Mesendoderm (in vitro differentiated cells): ENCODE results near the gene ZNRF1.

ENCODE experiments used
- DNase-seq: peaks from one replicate; pipeline ENCODE4 v3.0.0; 2013
- H2AK5ac ChIP-seq: 2 replicates; pipeline ENCODE4 v1.6.1; 2013; ENCODE audit warnings: low read length, inconsistent platforms
- H2BK120ac ChIP-seq: 2 replicates; pipeline ENCODE4 v1.6.1; 2013; ENCODE audit warnings: low read depth, mild to moderate bottlenecking, low read length, moderate library complexity, mixed read lengths
- H2BK15ac ChIP-seq: replicated peaks from 2 replicates; pipeline ENCODE4 v1.6.1; 2013; ENCODE audit warnings: low read depth, mild to moderate bottlenecking, moderate library complexity
- H2BK5ac ChIP-seq: 2 replicates; pipeline ENCODE4 v1.6.1; 2013; ENCODE audit warnings: low read length, inconsistent platforms
- H3K18ac ChIP-seq: 2 replicates; pipeline ENCODE4 v1.6.1; 2013; ENCODE audit warnings: mild to moderate bottlenecking, low read length, mixed read lengths
- H3K23ac ChIP-seq: one replicate; pipeline ENCODE4 v1.6.1; 2013; ENCODE audit warnings: low read length
- H3K27ac ChIP-seq: 2 replicates; pipeline ENCODE4 v1.5.1; 2013; ENCODE audit warnings: low read depth, mild to moderate bottlenecking, inconsistent platforms, low read length, moderate library complexity
- H3K27me3 ChIP-seq: 2 replicates; pipeline ENCODE4 v1.6.1; 2013; ENCODE audit warnings: low read length, control low read depth, mild to moderate bottlenecking, inconsistent platforms; ENCODE audit not compliant: insufficient read depth, poor library complexity
- H3K36me3 ChIP-seq: 2 replicates; pipeline ENCODE4 v1.6.1; 2013; ENCODE audit warnings: low read length, inconsistent platforms; ENCODE audit not compliant: control insufficient read depth, insufficient read depth
- H3K4ac ChIP-seq: one replicate; pipeline ENCODE4 v1.6.1; 2013; ENCODE audit warnings: low read depth, mild to moderate bottlenecking, low read length, moderate library complexity
- H3K4me1 ChIP-seq: 2 replicates; pipeline ENCODE4 v1.6.1; 2013; ENCODE audit warnings: low read depth, low read length, inconsistent platforms; ENCODE audit not compliant: control insufficient read depth
- H3K4me2 ChIP-seq: 2 replicates; pipeline ENCODE4 v1.6.1; 2013; ENCODE audit warnings: low read length
- H3K4me3 ChIP-seq: 2 replicates; pipeline ENCODE4 v1.5.1; 2013; ENCODE audit warnings: mild to moderate bottlenecking, low read length
- H3K56ac ChIP-seq: one replicate; pipeline ENCODE4 v1.6.1; 2013; ENCODE audit warnings: low read length
- H3K79me1 ChIP-seq: 2 replicates; pipeline ENCODE4 v1.6.1; 2013; ENCODE audit warnings: low read length, inconsistent platforms
- H3K79me2 ChIP-seq: 2 replicates; pipeline ENCODE4 v1.6.1; 2013; ENCODE audit warnings: mild to moderate bottlenecking, low read length; ENCODE audit not compliant: control insufficient read depth, insufficient read depth
- H3K9ac ChIP-seq: 2 replicates; pipeline ENCODE4 v1.6.1; 2013; ENCODE audit warnings: low read length, inconsistent platforms
- H4K5ac ChIP-seq: one replicate; pipeline ENCODE4 v1.6.1; 2013; ENCODE audit warnings: low read length
- H4K8ac ChIP-seq: one replicate; pipeline ENCODE4 v1.6.1; 2013; ENCODE audit warnings: low read depth, mild to moderate bottlenecking, control low read depth, low read length, moderate library complexity
- WGBS: extraction: QIAGEN DNeasy Blood & Tissue Kit; methylation state at CpG from one replicate; pipeline ENCODE4 v1.1.7; 2013; ENCODE audit warnings: low lambda C conversion rate, missing lambda C conversion rate; ENCODE audit not compliant: insufficient coverage; ENCODE audit errors: extremely low coverage; 5-methylcytosine and 5-hydroxymethylcytosine counted together

ZNRF1 gene

GRCh38 chr16:75054556-75054947 lies 55.7 kb downstream of the ZNRF1 start:
- no peaks in the 10 kb centered on the region for H3K27me3 ChIP-seq
- H2BK120ac ChIP-seq, result no peak overlapping the region
- H3K4me1 ChIP-seq, result peaks cover 9% of the 10 kb centered on the region
- no peak overlapping the region for H4K8ac ChIP-seq
- no peak overlapping the region for H3K4me3 ChIP-seq
- H3K79me1 ChIP-seq, result peaks cover 34% of the 10 kb centered on the region
- no peak overlapping the region for H3K9ac ChIP-seq
- no peak overlapping the region for H2BK5ac ChIP-seq
- DNase-seq, result no peak
- H2BK15ac ChIP-seq, result no peak overlapping the region
- no peaks in the 10 kb centered on the region for H3K36me3 ChIP-seq
- H4K5ac ChIP-seq, result no peak overlapping the region
- no peak overlapping the region for H3K27ac ChIP-seq
- WGBS, result no CpG with 5 or more reads among the region's 2 CpGs
- no peak overlapping the region for H3K23ac ChIP-seq
- H3K79me2 ChIP-seq, result peaks cover 45% of the 10 kb centered on the region
- H3K18ac ChIP-seq, result no peak overlapping the region
- H3K56ac ChIP-seq, result no peak overlapping the region
- no peak overlapping the region for H3K4me2 ChIP-seq
- H2AK5ac ChIP-seq, result no peak overlapping the region
- no peak overlapping the region for H3K4ac ChIP-seq

DNA sequence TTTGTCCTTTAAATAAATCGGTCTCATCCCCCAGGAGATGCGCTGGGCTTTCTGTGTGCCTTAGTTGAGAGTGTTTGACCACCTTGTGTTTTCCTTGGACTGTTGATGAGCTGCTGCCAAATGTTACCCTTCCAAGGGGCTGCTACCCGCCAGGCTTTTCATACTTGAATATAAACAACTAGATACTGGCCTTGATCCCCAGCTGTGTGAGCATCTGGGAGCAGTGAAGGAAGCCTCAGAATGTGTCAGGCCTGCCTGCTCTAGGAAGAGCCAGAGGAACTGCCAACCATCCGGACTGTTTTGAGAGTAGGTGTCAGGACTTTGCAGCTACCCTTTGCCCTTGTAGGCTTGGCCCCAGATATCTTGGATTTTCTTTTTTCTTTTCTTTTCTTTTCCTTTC lies 60.0 kb downstream of the ZNRF1 start:
- Histone ChIP-seq H2BK5ac (no peak overlapping the region), H4K5ac (no peak overlapping the region)
- no CpG with 5 or more reads among the region's 4 CpGs for WGBS

GRCh38 chr16:75059411-75059810 lies 60.6 kb downstream of the ZNRF1 start:
- Histone ChIP-seq H3K79me2 (peaks cover 49% of the 10 kb centered on the region), H3K27ac (no peak overlapping the region), H3K4me1 (peaks cover 6% of the 10 kb centered on the region), H3K36me3 (no peaks in the 10 kb centered on the region), H3K79me1 (peaks cover 28% of the 10 kb centered on the region), H3K4me3 (no peak overlapping the region), H3K4ac (no peak overlapping the region), H3K56ac (no peak overlapping the region), H2BK15ac (no peak overlapping the region), H3K27me3 (no peaks in the 10 kb centered on the region), H4K8ac (no peak overlapping the region), H3K23ac (no peak overlapping the region), H2BK5ac (no peak overlapping the region), H3K9ac (no peak overlapping the region), H2BK120ac (no peak overlapping the region), H3K18ac (no peak overlapping the region), H2AK5ac (no peak overlapping the region), H4K5ac (no peak overlapping the region), H3K4me2 (no peak overlapping the region)
- no peak for DNase-seq
- no CpG with 5 or more reads among the region's 5 CpGs for WGBS

More for the DNA sequence above, 60.0 kb downstream of the ZNRF1 start:
- Histone ChIP-seq H3K4me1 (peaks cover 6% of the 10 kb centered on the region), H3K27ac (no peak overlapping the region), H3K9ac (no peak overlapping the region), H3K4me3 (no peak overlapping the region), H2AK5ac (no peak overlapping the region), H2BK15ac (no peak overlapping the region), H4K8ac (no peak overlapping the region), H3K27me3 (no peaks in the 10 kb centered on the region), H2BK120ac (no peak overlapping the region), H3K23ac (peak overlapping the region; percentile 29), H3K79me1 (peaks cover 33% of the 10 kb centered on the region), H3K18ac (no peak overlapping the region), H3K56ac (no peak overlapping the region), H3K79me2 (peaks cover 55% of the 10 kb centered on the region), H3K4ac (no peak overlapping the region), H3K4me2 (no peak overlapping the region), H3K36me3 (no peaks in the 10 kb centered on the region)
- DNase-seq, result peak; percentile 57

GRCh38 chr16:75060723-75061122 lies 61.9 kb downstream of the ZNRF1 start:
- no peak overlapping the region for H4K5ac ChIP-seq
- peaks cover 50% of the 10 kb centered on the region for H3K79me2 ChIP-seq
- no peak overlapping the region for H3K56ac ChIP-seq
- no peak overlapping the region for H3K4ac ChIP-seq
- H3K27me3 ChIP-seq, result no peaks in the 10 kb centered on the region
- H2BK120ac ChIP-seq, result no peak overlapping the region
- H3K18ac ChIP-seq, result no peak overlapping the region
- H3K36me3 ChIP-seq, result no peaks in the 10 kb centered on the region
- no peak overlapping the region for H2AK5ac ChIP-seq
- no CpG with 5 or more reads among the region's 8 CpGs for WGBS
- H3K27ac ChIP-seq, result no peak overlapping the region
- no peak overlapping the region for H3K4me3 ChIP-seq
- no peak overlapping the region for H4K8ac ChIP-seq
- H3K4me2 ChIP-seq, result no peak overlapping the region
- no peak overlapping the region for H3K23ac ChIP-seq
- no peak overlapping the region for H3K9ac ChIP-seq
- H2BK15ac ChIP-seq, result no peak overlapping the region
- H3K4me1 ChIP-seq, result peaks cover 6% of the 10 kb centered on the region
- no peak for DNase-seq
- H2BK5ac ChIP-seq, result no peak overlapping the region
- H3K79me1 ChIP-seq, result peaks cover 30% of the 10 kb centered on the region

DNA sequence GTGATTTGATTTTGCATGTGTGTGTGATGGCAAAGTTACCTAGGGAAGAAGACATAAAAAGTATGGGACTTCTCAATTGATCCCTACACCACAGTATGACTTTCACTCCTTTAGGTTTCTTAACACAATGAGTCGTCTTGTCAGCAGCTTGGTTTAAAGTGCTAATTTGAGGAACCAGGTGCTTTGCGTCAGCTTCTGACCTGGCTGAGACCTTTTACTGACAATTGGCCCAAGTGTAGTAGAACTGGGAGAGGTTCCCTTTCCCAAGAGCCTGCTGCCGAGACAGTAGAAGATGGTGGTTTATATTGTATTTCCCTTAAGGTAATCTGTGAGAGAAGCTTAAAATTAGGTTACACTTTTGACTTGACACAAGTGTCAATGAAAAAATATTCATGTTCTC lies 62.8 kb downstream of the ZNRF1 start:
- H3K4me3 ChIP-seq, result no peak overlapping the region
- H2BK15ac ChIP-seq, result no peak overlapping the region
- no peak for DNase-seq
- peaks cover 28% of the 10 kb centered on the region for H3K79me1 ChIP-seq
- H3K4ac ChIP-seq, result no peak overlapping the region
- no peak overlapping the region for H2BK5ac ChIP-seq
- no peaks in the 10 kb centered on the region for H3K36me3 ChIP-seq
- no peak overlapping the region for H4K5ac ChIP-seq
- no CpG with 5 or more reads among the region's 3 CpGs for WGBS
- peaks cover 46% of the 10 kb centered on the region for H3K79me2 ChIP-seq
- no peak overlapping the region for H2AK5ac ChIP-seq
- H4K8ac ChIP-seq, result no peak overlapping the region
- no peak overlapping the region for H3K56ac ChIP-seq
- no peak overlapping the region for H3K4me2 ChIP-seq
- H3K27ac ChIP-seq, result no peak overlapping the region
- H2BK120ac ChIP-seq, result no peak overlapping the region
- H3K9ac ChIP-seq, result no peak overlapping the region
- H3K23ac ChIP-seq, result no peak overlapping the region
- no peaks in the 10 kb centered on the region for H3K27me3 ChIP-seq
- H3K4me1 ChIP-seq, result peaks cover 6% of the 10 kb centered on the region
- H3K18ac ChIP-seq, result no peak overlapping the region

DNA sequence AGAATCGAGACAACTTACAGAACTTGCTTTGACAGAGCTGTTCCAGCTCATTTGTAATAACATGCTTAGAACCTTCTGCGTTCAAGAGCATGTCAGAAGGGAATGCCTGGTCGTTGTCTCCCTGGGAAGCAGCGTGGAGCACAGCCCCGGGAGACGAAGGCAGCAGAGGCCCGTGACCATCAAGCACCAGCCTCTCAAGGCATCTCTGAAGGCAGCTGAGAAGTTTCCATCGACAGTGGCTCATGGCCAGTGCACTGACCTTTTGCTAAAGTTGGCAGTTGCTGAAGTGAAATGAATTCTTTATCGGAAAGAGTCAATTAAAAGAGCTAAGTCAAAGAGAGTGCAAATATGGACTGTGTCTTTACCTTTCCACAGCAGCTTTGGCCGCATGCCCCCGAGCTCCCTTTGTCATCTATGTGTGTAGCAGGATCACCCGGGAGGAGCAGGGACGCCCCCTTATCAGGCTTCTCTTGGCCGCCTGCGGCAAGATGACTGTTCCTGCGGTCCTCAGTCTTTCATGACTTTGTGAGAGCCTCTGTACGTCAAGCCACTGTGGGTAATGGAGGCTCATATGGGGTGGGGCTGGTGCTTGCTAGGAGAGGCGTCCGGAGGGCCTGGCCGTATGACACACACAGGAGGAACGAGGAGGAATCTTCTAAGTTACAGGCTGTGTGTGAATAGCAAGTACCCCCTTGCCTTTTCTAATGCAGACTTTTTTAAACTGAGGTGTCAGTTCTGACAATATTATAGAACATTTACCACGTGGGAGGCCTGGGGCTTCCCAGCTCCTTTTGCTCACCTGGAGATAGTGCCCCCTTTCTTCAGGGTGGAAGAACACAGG lies 63.5 kb downstream of the ZNRF1 start:
- Histone ChIP-seq H3K18ac (no peak overlapping the region), H3K79me2 (peaks cover 43% of the 10 kb centered on the region), H3K9ac (no peak overlapping the region), H3K79me1 (peaks cover 32% of the 10 kb centered on the region), H2BK5ac (no peak overlapping the region), H3K4me1 (peaks cover 6% of the 10 kb centered on the region), H4K5ac (no peak overlapping the region), H3K56ac (no peak overlapping the region), H3K36me3 (no peaks in the 10 kb centered on the region), H3K4me3 (no peak overlapping the region), H3K27me3 (no peaks in the 10 kb centered on the region), H3K23ac (no peak overlapping the region), H4K8ac (no peak overlapping the region), H2BK15ac (no peak overlapping the region), H3K4me2 (no peak overlapping the region), H2AK5ac (no peak overlapping the region), H3K4ac (no peak overlapping the region), H3K27ac (no peak overlapping the region), H2BK120ac (no peak overlapping the region)
- DNase-seq, result no peak
- WGBS, result no CpG with 5 or more reads among the region's 22 CpGs
